Erythroblast (primary cell): Measurements from ENCODE around the gene NUDCD3.
"Not testable (repeated sequence)": the region's sequence is repeated elsewhere in the genome, so short reads cannot be mapped to it uniquely, and the experiment has no call there.

ENCODE experiments used
- DNase-seq, 2 experiments: peaks; one replicate each; lab custom pipeline; 2025; lab: John Stamatoyannopoulos, UW
- GATA1 ChIP-seq: IDR thresholded peaks from 2 replicates; pipeline ENCODE4 v1.6.1; 2011; ENCODE audit warnings: low read depth, mild to moderate bottlenecking, control low read depth, low read length, moderate library complexity
- POLR2A ChIP-seq: IDR thresholded peaks from 2 replicates; pipeline ENCODE4 v1.6.1; 2011; ENCODE audit warnings: mild to moderate bottlenecking, low read length

Gene NUDCD3

DNA sequence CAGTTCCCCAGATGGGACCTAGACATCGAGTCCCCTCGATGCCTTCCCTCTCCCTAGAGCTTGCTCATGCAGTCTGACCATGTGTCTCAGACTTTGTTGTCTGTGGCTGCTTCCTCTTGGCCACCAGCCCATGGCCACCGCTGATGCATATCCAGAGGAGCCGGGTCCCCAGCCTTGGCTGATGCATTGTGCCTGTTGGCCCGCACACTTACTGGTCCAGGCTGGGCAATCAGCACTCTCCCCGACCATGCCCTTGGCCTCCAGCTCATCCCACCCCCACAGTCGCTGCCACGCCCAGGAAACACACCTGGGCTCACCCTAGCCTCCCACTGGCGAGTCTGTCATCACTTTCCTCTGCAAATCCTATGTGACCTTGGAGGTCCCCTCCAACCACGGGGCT lies 40.5 kb upstream of the NUDCD3 start:
- no peak for DNase-seq
- TF ChIP-seq POLR2A = no peak
- no peak for TF ChIP-seq GATA1

DNA sequence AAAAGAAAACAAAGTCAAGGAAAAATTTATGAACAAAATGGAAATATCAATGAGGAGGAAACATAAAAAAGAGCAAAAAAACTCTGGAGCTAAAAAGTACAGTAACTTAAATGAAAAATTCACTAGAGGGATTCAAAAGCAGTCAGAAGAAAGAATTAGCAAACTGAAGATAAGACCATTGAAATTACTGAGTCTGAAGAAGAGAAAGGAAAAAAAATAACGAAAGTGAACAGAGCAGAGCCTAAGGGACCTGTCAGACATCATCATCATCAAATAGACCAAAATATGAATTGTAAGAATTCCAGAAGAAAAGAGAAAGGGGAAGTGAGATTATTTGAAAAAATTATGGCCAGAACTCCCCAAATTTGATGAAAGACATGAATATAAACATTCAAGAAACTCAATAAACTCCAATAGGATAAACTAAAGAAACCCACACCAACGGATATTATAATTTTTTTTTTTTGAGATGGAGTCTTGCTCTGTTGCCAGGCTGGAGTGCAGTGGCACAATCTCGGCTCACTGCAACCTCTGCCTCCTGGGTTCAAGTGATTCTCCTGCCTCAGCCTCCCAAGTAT lies 34.4 kb upstream of the NUDCD3 start:
- no peak for DNase-seq
- TF ChIP-seq POLR2A = no peak
- TF ChIP-seq GATA1 = no peak

DNA sequence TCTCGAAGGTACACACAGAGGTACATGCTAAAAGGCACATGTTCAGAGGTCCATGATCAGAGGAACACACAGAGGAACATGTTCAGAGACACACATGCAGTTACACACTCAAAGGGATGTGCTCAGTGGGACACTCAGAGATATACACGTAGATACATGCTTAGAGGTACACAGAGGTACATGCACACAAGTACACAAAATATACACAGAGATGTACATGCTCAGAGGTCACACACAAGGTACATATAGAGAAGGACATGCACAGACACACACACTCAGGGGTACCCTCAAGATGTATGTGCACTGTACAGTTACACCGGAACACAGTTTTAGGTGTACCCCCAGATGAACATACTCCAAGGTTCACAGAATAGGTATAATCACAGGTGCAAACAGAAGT lies 31.9 kb upstream of the NUDCD3 start:
- no peak for TF ChIP-seq POLR2A
- TF ChIP-seq GATA1 = no peak
- DNase-seq = no peak

DNA sequence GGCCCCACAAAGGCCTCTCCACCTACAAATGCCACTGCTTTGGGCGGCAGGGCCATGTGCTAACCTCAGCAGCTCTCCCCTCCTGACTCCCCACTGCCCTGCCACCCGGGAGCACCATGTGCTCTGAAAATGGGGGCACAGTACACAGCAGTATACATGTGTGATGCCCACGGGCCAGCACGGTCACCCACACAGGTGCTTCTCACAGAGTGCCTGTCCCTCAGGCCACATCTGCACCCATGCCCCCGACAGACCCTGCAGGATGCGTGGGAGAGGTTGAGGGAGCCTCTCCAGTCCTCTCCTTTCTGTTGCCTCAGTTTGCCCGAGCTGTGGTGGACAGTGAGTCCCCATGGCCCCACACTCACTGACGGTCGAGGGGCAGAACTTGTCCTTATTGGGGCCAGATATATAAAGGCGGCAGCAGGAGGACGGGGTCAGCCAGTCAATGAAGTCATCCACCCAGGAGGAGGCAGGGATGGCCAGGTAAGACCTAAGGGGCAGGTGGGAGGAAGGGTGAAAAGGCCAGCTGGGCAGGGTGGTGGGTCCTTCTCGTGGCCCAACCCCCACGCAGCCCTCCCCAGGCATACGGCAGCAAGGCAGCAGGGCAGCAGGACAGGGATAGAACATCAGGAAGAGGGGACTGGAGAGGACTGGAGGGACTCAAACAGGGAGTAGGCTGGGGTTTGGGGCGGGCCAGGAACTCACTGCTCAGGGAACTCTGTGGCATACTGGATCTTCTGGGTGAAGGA lies 31.1 kb upstream of the NUDCD3 start:
- TF ChIP-seq POLR2A = no peak
- no peak for TF ChIP-seq GATA1
- DNase-seq = no peak

DNA sequence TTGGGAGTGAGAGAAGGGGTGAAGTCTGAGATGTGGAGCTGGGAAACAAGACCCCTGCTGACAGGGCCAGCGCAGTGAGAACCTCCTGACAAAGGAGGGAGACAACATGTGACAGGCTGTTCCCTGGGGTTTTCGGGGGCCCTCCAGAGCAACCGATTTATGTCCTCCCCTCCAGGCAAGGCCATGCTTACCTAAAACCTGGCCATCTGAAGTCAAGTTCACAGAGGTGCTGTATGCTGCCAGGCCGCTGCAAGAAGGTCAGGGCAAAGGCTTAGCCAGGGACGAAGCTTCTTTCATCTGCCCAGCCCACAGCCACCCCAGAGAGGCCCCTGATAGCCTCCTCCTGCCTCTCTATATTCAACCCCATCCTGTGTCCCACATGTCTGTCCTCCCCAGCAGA lies 30.1 kb upstream of the NUDCD3 start:
- TF ChIP-seq POLR2A (no peak), GATA1 (no peak)
- DNase-seq = no peak

DNA sequence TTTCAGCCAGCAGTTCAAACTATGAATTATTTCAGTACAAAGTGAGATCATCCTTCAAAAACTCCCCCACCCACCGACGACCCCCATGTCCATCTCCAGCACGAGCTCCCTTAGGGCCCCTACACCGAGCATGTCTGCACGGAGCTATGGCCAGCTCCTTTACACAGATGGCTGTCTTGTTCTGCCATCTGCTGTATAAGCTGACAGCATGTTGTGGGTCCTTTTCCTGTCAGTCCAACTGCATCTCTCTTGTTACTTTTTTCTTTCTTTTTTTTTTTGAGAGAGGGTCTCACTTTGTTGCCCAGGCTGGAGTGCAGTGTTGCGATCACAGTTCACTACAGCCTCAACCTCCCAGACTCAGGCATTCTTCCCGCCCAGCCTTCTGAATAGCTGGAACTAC lies 29.1 kb upstream of the NUDCD3 start:
- DNase-seq = no peak
- TF ChIP-seq POLR2A = no peak
- no peak for TF ChIP-seq GATA1

DNA sequence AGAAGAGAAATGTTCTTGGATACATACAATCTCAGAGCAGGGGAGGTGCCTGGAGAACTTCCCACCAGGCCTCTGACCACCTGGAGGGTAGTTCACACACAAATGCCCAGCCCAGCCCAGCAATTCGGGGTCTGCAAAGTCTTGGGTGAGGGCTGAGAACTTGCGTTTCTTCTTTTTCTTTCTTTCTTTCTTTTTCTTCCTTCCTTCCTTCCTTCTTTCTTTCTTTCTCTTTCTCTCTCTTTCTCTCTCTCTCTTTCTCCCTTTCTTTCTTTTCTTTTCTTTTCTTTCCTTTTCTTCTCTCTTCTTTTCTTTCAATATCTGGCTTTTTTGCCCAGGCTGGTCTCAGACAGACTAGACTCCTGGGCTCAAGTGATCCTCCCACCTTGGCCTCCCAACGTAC lies 28.3 kb upstream of the NUDCD3 start:
- no peak for TF ChIP-seq POLR2A
- TF ChIP-seq GATA1 = no peak
- no peak for DNase-seq

DNA sequence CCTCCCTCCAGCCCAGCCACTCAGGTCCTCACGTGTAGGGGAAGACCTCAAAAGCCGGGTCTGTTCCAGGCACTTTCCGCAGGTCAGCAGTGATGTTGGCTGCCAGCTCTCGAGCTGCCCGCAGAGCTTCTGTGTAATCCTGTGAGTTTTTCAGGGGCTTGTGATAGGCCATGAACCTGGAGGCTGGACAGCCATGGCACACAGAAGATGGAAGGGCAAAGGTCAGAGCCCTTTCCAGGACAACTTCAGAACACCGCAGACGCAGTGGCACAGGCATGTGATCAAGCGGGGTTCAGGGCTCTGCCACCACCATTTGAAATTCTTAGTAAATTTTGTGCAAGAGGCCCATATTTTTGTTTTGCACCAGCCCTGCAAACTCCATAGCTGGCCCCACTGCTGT lies 26.7 kb upstream of the NUDCD3 start:
- no peak for TF ChIP-seq POLR2A
- TF ChIP-seq GATA1 = no peak

DNA sequence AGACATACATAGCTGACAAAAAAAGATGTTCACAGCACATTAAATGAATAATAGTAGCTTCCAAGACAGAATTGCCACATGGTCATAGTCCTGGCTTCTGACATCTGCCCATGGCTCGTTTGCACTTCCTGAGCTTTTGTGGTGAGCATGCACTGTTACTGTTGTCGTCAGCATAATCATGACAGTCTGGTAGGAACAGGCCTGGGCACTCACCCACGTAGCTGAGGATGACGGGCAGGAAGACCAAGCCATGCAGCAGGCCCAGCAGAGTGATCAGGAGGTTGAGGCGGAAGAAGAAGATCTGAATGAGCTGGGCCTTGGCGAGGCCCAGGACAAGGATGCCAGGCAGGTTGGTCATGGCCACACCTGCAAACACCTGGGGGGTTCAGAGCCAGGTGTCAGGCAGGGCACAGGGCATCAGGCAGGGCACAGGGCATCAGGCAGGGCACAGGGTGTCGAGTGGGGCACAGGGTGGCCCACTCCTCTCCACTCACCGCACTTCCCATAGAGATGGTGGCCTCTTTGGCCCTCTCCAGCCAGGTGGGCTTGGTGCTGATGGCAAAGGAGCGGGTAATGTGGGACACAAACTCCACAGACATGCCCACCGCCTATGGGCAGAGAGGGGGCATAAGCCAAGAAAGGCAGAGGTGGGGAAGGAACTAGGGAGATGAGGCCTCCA lies 25.3 kb upstream of the NUDCD3 start:
- DNase-seq = no peak
- TF ChIP-seq POLR2A (no peak), GATA1 (no peak)

More for the DNA sequence above, 26.7 kb upstream of the NUDCD3 start:
- no peak for DNase-seq

DNA sequence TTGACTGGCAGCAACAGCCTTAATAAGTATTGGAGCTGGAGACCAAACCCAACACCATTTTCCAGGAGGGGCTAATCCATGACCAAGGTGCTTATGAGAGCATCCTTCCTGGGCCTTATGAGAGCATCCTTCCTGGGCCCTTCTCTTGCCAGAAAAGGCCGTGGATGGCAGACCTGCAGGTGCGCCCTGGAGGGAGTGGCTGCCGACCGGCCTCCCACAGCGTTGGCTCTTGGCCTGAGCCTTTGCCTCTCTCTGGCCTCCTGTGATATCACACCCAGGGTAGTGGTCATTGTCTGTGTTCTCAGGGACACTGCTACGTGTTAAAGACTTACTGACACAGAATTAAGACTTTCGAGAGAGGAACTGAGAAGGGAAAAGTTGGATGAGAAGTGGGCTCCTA lies 22.3 kb upstream of the NUDCD3 start:
- no peak for DNase-seq
- TF ChIP-seq POLR2A (no peak), GATA1 (no peak)

DNA sequence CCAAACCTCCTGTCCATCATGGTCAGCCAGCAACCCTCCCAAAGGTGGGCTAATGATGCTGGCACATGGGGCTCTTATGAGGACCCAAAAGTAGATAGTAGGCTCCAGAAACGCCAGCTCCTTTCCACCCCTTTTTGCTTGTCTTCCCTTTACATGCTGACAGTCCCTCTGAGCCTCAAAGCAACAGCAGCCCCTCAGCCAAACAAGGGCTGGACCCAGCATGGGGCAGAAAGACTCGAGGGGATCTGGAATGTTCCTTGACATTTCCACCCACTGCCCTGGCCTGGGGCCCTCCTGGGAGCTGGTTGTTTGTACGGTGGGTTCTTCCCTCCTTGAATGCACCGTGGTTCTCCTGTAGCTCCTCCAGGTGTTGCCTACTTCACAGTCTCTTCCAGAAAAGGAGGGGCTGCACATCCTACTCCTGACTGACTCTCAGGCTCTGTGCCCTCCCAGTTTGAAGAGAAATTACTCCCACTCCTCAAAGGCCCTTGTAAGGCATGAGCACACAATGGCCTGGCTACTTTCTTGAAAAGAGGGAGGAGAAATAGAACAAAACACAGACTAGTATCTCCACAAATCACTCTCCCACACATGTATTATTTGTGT lies 21.5 kb upstream of the NUDCD3 start:
- no peak for TF ChIP-seq POLR2A
- no peak for TF ChIP-seq GATA1
- no peak for DNase-seq

DNA sequence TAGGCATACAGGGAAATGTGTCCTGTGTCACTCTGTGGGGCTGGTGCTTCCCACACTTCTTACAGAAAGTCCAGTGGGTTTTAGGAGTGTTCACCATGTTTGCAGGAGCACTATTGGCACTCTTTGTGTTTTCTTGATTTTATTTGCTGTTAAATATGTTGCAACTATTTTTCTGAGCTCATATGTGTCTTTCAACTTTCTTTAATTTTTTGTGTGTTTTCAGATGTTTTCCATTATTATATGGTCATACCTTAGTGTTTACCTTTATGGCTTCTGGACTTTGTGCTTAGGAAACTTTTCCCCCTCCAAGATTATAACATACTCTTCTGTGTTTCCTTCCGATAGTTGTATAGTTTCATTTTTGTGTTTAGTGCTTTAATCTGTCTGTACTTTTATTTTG lies 20.8 kb upstream of the NUDCD3 start:
- no peak for DNase-seq
- no peak for TF ChIP-seq GATA1
- TF ChIP-seq POLR2A = no peak

DNA sequence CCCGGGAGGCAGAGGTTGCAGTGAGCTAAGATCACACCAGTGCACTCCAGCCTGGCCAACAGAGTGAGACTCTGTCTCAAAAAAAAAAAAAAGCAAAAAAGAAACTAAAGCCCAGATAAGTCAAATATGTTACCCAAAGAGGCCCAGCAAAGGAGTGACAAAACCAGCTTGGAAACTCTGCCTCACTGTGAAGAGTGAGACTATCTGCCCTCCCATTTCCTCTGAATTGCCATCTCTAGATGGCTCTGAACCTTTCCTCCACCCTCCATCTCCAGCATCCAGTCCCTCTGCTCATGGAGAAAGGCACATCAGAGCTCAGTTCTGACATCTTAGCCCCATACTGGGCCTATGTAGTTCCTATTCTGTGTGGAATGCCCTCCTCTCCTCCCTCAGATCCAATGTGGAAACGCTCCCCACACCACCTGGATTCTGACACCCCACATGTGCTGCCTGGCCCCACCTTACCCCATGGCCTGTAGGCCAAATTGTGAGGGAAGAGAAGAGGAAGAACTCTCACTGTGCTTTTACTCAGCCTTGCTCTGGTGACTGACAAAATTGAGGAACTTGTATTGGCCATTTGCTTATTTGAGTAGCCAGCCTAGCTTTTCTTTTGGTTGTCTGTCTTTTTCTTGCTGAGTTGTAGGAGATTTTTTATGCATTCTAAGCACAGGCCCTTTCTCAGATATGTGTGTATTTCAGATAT lies 18.0 kb upstream of the NUDCD3 start:
- no peak for DNase-seq
- TF ChIP-seq GATA1 (no peak), POLR2A (no peak)

DNA sequence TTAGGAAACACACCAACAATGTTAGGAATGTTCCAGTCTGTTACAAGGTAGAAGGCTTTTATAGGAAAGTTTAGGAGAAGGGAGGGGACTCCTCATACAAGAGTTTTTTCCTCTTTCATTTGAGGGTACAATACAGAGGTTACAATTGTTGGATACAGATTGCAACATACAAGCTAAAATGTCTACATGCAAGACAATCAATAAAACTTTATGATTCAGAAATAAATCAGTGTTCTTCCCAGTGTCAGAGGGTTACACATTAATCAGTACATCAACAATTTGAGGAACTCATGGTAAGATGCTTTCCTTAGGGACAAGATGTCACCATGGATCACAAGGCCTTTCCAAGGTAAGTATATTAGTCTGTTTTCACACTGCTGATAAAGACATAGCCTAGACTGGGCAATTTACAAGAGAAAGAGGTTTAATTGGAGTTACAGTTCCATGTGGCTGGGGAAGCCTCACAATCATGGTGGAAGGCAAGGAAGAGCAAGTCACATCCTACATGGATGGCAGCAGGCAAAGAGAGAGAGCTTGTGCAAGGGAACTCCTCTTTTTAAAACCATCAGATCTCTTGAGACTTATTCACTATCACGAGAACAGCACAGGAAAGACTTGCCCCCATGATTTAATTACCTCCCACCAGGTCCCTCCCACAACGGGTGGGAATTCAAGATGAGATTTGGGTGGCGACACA lies 16.3 kb upstream of the NUDCD3 start:
- DNase-seq = not testable (repeated sequence)
